HG02571 (cell line): ENCODE data around the gene ARMC6.
"Not testable (repeated sequence)": the region's sequence is repeated elsewhere in the genome, so short reads cannot be mapped to it uniquely, and the experiment has no call there.

Experiments
- ATAC-seq: cut with Tn5 transposase; IDR thresholded peaks from one replicate; pipeline ENCODE4 v1.9.1; 2021; ENCODE audit warnings: mild to moderate bottlenecking, moderate library complexity; ENCODE audit not compliant: unreplicated experiment

Gene ARMC6

GRCh38 chr19:19106938-19107337 is 73.5 kb downstream of the ARMC6 start:
- ATAC-seq: not testable (repeated sequence)

- no peak for ATAC-seq
These were observed 74.3 kb downstream of the ARMC6 start for GRCh38 chr19:19107654-19108053.
